Measurements from ENCODE around the gene GCSH.

GRCh38 chr16:81096715-81097208 is 567 bp upstream of the GCSH start:
- TF ChIP-seq, protein P1, sequence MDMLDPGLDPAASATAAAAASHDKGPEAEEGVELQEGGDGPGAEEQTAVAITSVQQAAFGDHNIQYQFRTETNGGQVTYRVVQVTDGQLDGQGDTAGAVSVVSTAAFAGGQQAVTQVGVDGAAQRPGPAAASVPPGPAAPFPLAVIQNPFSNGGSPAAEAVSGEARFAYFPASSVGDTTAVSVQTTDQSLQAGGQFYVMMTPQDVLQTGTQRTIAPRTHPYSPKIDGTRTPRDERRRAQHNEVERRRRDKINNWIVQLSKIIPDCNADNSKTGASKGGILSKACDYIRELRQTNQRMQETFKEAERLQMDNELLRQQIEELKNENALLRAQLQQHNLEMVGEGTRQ (IDR thresholded peaks at IDR 0.05; ENCODE audit: borderline replicate concordance, low read depth, low read length) = no peak
- TF ChIP-seq CTCF (IDR thresholded peaks at IDR 0.05) (no peak), REST (IDR thresholded peaks at IDR 0.05; ENCODE audit: low read depth, low read length) (no peak), POLR2AphosphoS5 (IDR thresholded peaks at IDR 0.05; ENCODE audit: low read depth, low read length) (no peak), RFX5 (IDR thresholded peaks at IDR 0.05; ENCODE audit: low read length) (no peak)

All from SK-N-SH (cell line).